HG03439 (cell line): ENCODE results near the gene EVPL.

Source experiments
- ATAC-seq: cut with Tn5 transposase; IDR thresholded peaks from one replicate; pipeline ENCODE4 v1.9.1; 2021; ENCODE audit warnings: mild to moderate bottlenecking, moderate library complexity; ENCODE audit not compliant: unreplicated experiment

EVPL gene

DNA sequence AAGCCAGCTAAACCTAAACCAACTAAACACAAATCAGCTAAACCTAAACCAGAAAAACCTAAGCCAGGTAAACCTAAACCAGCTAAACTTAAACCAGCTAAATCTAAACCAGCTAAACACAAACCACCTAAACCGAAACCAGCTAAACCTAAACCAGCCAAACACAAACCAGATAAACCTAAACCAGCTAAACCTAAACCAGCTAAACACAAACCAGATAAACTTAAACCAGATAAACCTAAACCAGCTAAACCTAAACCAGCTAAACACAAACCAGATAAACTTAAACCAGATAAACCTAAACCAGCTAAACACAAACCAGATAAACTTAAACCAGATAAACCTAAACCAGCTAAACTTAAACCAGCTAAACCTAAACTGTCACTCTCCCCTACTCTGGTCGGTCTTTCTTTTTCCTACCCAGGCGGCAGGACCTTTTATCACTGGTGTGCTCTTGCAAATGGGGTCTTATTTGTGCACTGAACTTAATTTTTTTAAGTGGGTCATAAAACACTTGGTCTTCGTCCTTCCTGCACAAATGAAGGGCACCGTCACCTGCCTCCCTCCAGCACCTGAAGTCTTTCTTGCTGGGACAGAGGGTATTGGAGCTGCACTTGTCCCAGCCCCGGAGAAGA is 7.2 kb downstream of the EVPL start:
- ATAC-seq: no peak

DNA sequence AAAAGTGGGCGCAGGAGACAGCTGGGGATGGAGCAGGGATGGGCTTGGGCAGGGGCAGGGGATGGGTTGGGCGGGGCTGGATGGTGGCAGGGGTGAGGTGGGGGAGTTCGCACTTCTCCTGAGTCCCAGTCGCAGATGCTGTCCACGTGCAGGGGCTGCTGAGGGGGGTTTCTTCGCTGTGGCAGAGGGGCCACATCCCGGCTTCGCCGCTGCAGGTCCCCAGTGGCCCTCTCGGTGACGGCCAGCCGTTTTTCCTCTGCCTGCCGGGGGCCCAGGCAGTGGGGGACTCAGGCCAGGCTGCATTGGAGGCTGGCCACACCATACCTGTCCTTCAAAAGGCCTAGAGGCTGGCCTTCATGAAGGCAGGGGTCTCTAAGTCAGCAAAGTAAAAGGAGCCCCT is 8.3 kb downstream of the EVPL start:
- ATAC-seq: no peak

DNA sequence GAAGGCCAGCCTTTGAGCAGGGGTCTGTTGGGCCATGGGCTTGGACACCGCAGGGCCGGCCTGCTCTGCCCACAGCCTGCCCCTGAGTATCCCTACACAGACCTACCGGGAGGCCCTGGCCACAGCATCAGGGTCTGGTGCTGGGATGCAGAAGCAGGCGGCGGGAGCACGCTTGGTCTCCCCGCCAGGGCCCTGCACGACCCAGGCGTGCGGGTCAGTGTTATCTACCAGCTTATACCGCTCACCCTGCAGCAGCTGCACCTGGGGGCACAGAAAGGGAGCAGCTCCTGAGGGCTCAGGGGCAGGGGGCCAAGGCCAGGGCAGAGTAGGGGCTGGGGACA is 8.8 kb downstream of the EVPL start:
- ATAC-seq: no peak

DNA sequence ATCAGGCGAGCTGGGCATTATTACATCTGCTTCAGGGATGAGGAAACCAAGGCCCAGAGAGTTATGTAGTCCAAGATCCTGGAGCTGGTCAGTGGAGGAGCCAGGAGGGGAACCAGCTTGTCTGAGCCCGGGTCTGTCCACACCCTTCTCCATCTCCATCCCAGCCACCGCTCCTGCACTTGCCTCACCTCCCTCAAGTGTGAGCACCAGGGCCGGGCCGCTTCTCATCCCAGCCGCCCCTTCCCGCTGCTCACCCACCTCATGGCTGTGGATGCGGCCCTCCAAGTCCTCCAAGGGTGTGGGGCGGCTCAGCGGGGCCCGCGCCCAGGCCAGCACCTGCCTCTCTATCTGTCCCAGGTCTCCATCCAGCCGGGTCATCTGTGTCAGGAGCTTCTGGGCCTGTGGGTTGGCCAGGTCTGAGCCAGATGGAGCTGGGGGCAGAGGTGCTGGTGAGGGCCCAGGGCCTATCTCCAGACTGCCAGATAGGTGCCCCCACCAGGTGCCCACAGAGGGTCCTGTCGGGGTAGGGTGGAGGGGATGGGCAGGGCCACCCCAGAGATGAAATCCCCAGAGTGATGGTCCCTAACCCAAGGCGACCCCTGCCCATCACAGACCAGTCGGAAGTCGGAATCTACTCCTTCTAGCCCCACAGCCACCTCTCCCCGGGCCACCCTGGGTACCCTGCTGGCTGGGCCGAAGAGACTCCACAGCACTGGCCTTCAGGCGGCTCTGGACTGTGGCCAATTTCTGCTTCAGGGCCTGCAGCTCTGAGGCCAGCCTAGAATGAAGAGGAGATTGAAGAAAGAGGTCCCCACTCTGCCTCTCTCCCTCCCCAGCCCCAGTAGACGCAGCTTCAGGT is 9.4 kb downstream of the EVPL start:
- no peak for ATAC-seq

DNA sequence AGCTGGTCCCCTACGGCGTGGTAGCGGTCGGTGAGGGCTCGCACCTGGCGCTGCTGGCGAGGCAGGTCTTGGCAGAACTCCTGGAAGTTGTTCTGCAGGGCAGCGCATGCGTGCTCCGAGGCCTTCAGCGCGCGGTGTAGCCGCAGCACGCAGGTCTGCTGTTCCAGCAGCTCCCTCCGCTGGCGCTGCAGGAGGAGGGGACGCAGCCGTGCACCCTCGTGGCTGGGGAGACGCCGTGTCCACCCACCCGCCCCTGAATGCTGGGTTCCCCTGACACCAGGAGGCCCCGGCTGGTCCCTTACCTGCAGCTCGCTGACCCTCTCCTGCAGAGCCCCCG is 12.2 kb downstream of the EVPL start:
- no peak for ATAC-seq

DNA sequence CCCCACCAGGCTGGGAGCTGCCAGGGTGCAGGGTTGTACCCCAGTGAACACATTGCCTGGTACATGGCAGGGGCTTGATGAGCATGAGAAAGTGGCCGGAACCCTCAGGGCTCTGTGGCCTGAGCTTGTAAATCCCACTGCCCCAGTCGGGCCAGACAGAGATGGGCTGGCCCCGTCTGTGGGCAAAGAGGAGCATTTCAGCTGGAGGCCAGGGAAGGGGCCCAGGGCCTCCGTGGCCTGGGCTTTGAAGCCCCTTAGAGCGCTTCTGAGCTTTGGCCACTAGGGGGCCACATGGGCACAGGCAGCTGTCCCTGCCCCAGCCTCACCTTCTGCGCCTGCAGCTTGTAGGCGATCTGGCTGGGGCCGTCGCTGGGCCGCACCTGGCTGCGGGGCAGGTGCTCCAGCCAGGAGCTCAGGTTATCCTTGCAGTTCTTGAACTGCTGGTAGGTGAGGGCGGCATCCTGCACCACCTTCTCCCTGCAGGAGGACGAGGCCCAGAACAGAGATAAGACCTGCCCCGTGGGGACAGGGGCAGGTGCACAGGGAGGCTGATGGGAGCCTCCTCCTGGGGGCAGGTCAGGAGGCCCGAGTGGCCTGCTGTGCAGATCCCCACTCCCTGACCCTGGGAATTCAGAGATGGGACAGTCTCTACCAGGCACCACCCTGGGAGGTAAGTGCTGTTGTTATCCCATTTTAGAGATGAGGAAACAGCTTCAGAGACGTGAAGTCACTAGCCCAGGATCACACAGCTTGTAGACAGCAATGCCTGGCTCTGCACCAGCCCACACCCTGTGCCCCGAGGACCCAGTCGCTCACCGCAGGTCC is 12.8 kb downstream of the EVPL start:
- ATAC-seq: no peak

DNA sequence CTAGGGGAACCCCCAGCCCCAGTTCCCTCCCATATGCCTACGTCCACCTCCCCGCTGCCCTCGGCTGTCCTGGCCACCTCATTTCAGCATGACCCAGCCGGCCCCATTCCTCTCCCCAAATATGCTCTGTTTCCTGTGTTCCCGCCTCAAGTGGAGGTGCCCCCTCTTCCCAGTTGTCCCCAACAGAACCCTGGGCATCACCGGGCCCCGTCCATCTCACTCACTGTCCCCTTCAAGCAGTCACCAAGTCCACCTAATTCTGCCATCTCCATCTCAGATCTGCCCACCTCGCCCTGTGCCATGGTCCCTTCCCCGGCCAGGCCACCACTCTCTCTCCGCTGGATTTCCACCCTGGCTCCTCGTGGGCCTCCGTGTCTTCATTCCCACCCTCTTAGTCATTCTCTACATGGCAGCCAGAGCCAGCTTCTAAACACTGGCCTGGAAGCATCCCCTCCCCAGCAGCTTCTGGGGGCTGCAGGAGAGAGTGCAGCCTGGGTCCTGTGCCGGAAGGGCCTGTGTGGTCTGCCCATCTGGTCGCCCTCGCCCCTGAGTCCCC is 13.7 kb downstream of the EVPL start:
- ATAC-seq: no peak

DNA sequence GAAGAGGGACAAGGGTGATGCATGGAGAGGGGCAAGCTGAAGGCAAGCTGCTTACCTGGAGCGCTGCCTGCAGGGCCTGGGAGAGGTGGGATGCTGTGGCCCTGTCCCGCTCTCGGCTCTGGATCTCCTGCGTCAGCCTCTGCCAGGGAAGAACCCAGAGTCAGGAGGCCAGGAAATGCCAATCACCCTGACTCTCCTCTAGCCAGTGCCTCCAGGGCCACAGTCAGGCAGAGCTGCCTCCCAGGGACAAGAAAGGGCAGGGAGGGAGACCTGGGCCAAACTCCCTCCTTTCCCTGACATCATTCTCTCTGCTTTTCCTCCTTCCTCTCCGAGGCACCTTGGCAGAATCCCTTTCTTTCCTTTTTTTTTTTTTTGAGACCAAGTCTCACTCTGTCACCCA is 15.2 kb downstream of the EVPL start:
- ATAC-seq: no peak

DNA sequence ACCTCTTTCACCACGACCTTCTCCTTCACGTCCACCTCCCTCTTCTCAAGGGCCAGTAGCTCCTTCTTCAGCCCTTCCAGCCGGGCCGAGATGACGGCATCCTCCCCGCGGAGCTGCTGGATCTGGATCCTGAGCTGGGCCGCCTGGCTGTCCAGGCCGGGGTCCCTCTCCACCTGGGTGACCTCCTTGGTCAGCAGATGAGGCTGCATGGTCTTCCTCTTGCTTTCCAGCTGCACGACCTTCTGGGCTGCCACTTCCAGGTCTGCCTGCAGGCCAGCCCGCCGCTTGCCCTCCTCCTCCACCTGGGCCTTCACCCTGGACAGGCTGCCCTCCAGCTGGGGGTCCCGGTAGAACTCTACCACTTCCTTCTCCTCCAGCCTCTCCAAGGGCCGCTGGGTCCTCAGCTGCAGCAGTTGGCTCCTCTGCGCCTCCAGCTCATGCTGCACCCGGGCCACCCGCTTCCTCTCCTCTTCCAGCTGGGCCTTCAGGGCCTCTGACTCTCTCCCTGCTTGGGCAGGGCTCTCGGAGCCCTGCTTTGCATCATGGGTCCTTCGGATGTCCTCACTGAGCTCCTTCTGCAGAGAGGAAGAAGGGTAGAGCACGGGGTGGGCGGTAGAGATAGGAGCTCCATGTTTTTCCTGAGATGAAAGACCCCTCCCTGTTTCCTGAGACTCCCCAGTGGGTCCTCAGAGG is 17.0 kb downstream of the EVPL start:
- no peak for ATAC-seq

DNA sequence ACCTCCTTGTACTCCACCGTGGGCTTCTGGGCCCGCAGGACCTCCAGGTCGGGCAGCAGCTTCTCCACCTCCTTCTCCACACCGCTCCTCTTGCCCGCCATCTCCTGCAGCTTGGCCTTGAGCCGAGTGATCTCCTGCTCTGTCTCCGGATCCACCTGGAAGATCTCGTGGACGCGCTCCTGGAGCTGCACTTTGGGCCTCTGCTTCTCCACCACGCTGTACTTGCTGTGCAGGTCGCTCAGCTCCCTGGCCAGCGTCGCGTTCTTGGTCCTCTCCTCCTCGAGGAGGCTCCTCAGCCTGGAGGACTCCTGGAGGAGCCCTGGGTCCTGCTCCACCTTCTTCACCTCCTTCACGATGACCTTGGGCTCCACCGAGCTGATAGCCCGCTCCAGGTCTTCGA is 17.7 kb downstream of the EVPL start:
- no peak for ATAC-seq

DNA sequence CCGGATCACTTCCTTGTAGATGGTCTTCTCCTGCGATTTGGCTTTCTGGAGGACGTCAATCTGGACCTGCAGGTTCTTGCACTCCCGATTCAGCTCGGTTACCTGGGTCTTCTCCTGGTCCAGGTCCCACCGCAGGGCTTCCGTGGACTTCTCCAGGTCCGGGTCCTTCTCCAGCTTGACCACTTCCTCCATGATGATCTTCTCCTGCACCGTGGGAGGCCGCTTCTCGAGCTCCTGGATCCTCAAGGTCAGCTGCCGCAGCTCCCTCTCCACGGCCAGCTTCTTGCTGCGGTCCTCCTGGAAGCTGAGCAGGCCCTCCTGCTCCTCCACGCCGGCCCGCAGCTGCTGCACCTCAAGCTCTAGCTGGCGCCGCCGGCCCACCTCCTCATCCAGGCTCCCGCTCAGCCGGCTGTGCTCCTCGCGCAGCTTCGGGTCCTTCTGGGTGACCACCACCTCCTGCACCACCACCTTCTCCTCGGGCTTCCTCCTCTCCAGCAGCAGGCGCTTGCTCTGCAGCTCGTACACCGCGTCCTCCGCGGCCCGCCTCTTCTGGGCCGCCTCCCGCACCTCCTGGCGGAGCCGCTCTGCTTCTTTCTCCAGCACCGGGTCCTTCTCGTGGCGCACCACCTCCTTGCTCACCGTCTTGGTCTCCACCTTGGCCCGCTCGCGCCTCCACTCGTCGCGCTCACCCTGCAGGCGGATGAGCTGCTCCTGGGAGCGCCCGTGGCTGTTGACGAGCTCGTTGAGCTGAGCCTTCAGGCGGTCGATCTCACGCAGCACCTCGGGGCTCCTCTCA is 18.3 kb downstream of the EVPL start:
- ATAC-seq: no peak

DNA sequence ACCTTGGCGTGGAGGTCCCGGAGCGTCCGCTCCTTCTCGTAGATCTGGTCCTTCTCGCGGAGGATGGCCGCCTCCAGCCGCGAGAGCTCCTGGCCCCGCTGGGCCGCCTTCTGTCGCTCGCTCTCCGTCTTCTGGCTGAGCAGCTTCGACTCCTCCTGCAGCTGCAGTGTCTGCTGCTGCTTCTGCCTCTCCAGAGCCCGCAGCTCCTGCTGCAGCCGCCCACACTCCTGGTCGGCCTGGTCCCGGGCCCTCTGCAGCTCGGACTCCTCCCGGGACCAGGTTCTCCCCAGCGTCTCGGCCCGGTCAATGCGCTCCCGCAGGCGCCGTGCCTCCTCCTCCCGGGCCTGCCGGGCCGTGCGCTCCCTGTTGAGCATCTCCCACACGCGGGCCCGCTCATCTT is 18.9 kb downstream of the EVPL start:
- ATAC-seq: no peak

DNA sequence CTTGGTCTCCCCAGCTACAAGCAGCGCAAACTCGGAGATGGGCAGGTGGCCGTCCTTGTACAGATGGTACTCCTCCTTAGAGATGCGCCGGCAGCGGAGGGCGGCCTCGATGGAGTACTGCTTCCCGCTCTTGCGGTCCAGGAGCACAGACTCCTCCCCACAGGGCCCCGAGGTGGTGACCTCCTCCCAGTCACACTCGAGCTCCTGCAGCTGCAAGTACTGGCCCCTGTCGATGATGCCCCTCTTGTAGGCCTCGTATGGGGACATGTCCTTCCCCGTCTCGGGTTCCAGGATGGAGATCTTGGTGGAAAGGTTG is 19.3 kb downstream of the EVPL start:
- no peak for ATAC-seq

DNA sequence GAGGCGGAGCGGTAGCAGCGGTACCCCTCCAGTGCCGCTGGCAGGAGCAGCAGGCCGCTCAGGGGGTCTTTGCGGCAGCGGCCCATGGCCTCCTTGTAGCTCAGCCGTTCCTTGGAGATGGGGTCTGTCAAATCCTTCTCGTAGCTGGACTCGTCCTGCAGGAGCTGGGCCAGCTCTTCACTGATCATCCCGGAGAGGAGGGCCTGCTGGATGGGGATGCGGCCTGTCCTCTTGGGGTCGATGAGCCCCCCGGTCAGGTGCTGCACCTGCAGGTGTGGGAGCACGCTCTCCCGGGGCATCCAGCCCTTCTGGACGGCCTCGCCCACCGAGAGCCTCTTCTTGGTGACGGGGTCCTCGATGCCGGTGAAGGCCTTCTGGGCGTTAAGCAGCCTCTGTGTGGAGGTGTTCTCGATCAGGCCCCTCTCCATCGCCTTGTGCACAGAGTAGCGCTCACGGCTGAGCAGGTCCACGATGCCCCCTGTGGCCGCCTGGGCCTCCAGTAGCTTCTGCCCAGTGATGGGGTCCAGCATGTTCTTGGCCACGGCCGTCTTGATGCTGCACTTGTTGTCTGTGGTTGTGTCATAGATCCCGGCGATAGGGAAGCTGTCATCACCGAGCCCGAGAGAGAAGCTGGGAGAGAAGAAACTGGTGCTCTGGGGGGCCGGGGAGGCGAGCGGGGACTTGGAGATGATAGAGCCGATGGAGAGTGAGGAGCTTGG is 19.8 kb downstream of the EVPL start:
- no peak for ATAC-seq

DNA sequence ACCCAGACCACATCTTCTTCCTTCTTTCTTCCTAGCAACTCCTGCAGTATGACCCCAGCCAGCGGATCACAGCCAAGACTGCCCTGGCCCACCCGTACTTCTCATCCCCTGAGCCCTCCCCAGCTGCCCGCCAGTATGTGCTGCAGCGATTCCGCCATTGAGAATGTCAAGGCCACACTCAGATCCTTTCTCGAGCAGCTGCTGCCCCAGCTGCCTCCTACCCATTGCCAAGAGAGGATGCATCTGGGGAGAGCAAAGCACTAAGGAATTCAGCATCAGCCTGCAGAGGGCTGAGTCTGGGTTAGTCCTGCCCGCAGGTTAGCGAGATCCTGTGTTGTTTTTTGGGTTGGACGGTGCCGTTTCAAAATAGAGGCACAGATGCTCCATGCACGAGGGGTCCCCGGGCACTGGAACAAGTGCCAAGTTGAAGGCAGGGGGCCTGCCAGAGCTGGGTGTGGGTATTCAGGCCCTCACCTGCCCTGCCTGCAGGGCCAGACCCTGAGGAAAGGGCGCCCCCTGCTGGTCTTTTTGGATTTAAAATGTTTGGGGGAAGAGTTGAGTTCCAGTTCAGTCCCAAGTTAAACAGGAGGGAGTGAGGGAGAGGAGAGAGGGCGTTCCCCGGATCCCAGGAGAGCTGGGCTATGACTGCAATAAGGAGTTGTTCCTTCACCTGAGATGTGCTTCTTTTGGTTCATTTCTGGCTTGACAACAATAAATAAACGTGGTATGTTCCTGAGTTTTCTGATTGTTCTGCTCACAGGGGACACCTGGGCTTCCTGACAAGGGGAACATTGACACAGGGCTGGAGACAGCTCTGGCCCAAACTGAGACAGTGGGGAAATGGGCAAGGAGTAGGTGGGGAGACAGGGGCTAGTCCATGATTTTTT is 21.6 kb downstream of the EVPL start:
- no peak for ATAC-seq

DNA sequence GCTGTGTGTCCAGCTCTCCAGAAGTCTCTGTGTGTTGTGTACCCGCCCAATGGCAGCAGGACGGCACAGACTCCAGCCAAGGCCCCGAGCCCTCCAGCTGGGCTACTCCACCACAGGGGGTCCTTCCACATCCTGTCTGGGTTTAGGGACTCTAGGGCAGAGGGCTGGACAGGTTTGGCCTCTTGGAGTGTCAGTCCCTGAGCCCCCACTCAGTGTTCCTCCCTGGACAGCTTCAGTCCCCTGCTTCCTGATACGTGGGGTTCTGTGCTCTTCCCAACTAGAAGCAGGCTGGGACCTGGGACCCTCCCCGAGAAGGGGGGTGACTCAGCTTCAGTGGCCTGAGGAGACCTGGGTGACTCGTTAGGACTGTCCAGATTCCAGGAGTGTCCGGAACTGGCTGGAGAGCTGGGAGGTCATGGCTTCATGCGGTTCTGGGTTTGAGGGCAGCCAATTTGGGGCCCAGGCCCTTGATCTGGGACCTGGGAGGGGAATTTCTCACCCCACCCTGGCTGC is 22.3 kb downstream of the EVPL start:
- no peak for ATAC-seq

DNA sequence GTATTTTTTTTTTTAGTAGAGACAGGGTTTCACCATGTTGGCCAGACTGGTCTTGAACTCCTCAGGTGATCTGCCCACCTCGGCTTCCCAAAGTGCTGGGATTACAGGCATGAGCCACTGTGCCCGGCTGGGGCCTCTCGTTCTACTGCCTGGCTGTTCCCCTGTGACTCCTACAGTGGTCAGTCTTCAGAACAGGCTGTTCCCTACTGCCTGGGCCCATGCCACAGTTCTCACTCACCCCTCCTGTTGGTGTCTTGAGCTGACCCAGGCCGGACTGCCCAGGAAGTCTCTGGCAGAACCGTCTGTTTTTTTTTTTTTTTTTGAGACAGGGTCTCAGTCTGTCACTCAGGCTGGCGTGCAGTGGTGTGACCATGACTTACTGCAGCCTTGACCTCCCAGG is 23.2 kb downstream of the EVPL start:
- no peak for ATAC-seq

DNA sequence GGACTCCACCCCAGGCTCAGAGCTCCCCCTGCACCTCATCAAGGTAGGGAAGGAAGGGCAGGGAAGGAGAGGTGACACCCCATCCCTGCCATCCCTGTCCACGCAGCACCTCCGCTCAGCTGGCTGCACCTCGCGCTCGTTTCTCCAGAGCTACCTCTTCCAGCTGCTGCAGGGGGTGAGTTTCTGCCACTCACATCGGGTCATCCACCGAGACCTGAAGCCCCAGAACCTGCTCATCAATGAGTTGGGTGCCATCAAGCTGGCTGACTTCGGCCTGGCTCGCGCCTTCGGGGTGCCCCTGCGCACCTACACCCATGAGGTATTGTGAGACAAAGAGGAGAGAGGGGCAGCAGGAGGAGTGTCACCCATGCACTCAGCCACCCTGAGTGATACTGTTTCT is 25.0 kb downstream of the EVPL start:
- no peak for ATAC-seq
